Heart left ventricle (tissue), 13 donors: Measurements from ENCODE around the gene GNB2.

Source experiments
- POLR2A ChIP-seq, 2 donors: fragments of 450-650 bp; IDR thresholded peaks; one replicate each; pipeline ENCODE4 v1.6.1; 2017; ENCODE audit warnings: antibody characterized with exemption in 2 of 2, mild to moderate bottlenecking in 2 of 2, moderate library complexity in 2 of 2
- TF ChIP-seq, protein P1 (sequence below), 12 donors: fragments of 200-600 bp; sonication (generic) in 4 of 12; IDR thresholded peaks; one replicate each; pipeline versions ENCODE4 v1.5.0 to v1.8.0; 2018 to 2022; ENCODE audit warnings: antibody characterized with exemption in 12 of 12, mild to moderate bottlenecking in 5 of 12
- donor health status: ischemic (EF 13 %, LVEDD 7.1; RV severe dilation, severe dysfunction).
- donor health status: DM: no; HTN: yes; CAD: no.
- donor health status: DM: no; HTN: no; CAD: no.
- donor health status: ischemic (EF 25% LVEDD 6.9; RV normal size, moderate dysfunction).
- donor health status: ischemic (EF 25% LVEDD 5.7; RV mildly dilated, moderate dysfunction).
- donor health status: ischemic (EF 35%, LVEDD 5.7; RV mildly dilated, moderate dysfunction).
- donor health status: nonischemic (EF 11% LVEDD 7.7; RV severe dilation, severe dysfunction).
- donor health status: DM: yes; HTN: yes; CAD: no.
- donor health status: PGD.
- donor health status: ischemic (EF 29% LVEDD 5.4; RV normal size, mild dysfunction).
- donor health status: nonischemic (EF 23%, LVEDD 6.1; RV moderate dilation, normal function).

DNA sequence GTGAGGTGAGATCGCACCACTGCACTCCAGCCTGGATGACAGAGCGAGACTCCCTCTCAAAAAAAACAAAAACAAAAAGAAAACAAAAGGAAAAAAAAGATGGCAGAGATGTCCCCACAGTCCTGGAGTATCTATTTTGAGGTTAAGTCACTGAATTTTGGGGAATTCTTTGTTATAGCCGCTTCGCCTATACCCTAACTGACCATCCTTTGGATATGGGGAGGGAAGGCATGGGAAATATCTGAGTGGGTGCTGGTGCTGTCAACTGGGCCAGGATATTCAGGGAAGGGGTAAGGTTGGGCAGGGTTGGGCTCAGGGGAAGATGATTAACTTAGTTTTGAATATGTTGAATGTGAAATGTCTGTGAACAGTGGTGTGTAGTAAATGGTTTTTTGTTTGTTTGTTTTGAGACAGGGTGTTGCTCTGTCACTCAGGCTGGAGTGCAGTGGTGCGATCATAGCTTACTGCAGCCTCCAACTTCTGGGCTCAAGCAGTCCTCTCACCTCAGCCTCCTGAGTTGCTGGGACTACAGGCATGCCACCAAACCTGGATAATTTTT is 8.3 kb upstream of the GNB2 start:
- TF ChIP-seq, protein P1, sequence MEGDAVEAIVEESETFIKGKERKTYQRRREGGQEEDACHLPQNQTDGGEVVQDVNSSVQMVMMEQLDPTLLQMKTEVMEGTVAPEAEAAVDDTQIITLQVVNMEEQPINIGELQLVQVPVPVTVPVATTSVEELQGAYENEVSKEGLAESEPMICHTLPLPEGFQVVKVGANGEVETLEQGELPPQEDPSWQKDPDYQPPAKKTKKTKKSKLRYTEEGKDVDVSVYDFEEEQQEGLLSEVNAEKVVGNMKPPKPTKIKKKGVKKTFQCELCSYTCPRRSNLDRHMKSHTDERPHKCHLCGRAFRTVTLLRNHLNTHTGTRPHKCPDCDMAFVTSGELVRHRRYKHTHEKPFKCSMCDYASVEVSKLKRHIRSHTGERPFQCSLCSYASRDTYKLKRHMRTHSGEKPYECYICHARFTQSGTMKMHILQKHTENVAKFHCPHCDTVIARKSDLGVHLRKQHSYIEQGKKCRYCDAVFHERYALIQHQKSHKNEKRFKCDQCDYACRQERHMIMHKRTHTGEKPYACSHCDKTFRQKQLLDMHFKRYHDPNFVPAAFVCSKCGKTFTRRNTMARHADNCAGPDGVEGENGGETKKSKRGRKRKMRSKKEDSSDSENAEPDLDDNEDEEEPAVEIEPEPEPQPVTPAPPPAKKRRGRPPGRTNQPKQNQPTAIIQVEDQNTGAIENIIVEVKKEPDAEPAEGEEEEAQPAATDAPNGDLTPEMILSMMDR (IDR thresholded peaks at IDR 0.05): no peak
- no peak for TF ChIP-seq POLR2A (IDR thresholded peaks at IDR 0.05)
